ENCODE results near the gene MORN1. TPM values are rescaled to one million over a fixed set of nuclear protein-coding genes. Genes with fewer than 3 reads are reported as not detected.
"Not testable (repeated sequence)": the region's sequence is repeated elsewhere in the genome, so short reads cannot be mapped to it uniquely, and the experiment has no call there.

Gene MORN1
- total and polyA plus RNA-seq, 4 donors: 2.3 to 6.9 (median 3.6) TPM

- TF ChIP-seq, protein P1, sequence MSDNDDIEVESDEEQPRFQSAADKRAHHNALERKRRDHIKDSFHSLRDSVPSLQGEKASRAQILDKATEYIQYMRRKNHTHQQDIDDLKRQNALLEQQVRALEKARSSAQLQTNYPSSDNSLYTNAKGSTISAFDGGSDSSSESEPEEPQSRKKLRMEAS (IDR thresholded peaks at IDR 0.05): no peak
- TF ChIP-seq FOXA1 (IDR thresholded peaks at IDR 0.05) (no peak), GABPA (IDR thresholded peaks at IDR 0.05 in 1 of 2, conservative IDR thresholded peaks at IDR 0.05 in 1 of 2) (no peak), RAD21 (IDR thresholded peaks at IDR 0.05) (no peak), EGR1 (IDR thresholded peaks at IDR 0.05; ENCODE audit: low read depth in 2 of 2) (no peak), NR2F2 (IDR thresholded peaks at IDR 0.05) (no peak), HNF4G (IDR thresholded peaks at IDR 0.05) (no peak), JUND (IDR thresholded peaks at IDR 0.05) (no peak)
- TF ChIP-seq, protein P2, sequence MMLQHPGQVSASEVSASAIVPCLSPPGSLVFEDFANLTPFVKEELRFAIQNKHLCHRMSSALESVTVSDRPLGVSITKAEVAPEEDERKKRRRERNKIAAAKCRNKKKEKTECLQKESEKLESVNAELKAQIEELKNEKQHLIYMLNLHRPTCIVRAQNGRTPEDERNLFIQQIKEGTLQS (IDR thresholded peaks at IDR 0.05): no peak
- no peak overlapping the region for H3K4me3 ChIP-seq (ENCODE audit: low read depth in 1 of 3, low read length in 3 of 3)
- H3K4me1 ChIP-seq (ENCODE audit: control insufficient read depth in 4 of 4, insufficient read depth in 4 of 4, low read length in 3 of 4): peaks cover 15 to 65% (median 38%) of the 10 kb centered on the region in 4 donors
- DNase-seq (ENCODE audit: low spot score): no peak
- no peaks in the 10 kb centered on the region for H3K36me3 ChIP-seq (ENCODE audit: control insufficient read depth in 4 of 4, insufficient read depth in 3 of 4, low read depth in 1 of 4, low read length in 3 of 4)
- 93% methylated on average over 18 of the region's 18 CpGs for WGBS
- no peak overlapping the region for H3K9ac ChIP-seq (ENCODE audit: low read depth in 1 of 2, low read length in 2 of 2)
- no peak overlapping the region for H3K27ac ChIP-seq (ENCODE audit: low read depth in 1 of 2, low read length in 2 of 2)
- H3K9me3 ChIP-seq (ENCODE audit: control insufficient read depth in 4 of 4, low read length in 3 of 4): no peaks in the 10 kb centered on the region
- no peaks in the 10 kb centered on the region for H3K27me3 ChIP-seq (ENCODE audit: control insufficient read depth in 4 of 4, insufficient read depth in 4 of 4, low read length in 3 of 4)
Measured at GRCh38 chr1:2296614-2297013, 94.7 kb downstream of the MORN1 start.

DNA sequence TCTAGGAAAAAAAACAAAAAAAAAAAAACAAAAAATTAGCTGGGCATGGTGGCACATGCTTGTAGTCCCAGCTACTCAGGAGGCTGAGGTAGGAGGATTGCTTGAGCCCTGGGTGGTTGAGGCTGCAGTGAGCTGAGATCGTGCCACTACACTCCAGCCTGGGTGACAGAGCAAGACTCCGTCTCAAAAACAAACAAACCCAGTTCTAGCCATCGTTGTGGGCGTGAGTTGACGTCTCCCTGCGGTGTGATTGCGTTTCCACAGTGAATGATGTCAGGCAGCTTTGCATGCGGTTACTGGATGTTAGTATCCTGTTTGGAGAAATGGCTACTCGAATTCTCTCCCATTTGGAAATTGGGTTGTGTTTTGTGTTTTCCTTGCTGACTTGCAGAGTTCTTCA, 95.1 kb downstream of the MORN1 start:
- H3K4me1 ChIP-seq (ENCODE audit: control insufficient read depth in 4 of 4, insufficient read depth in 4 of 4, low read length in 3 of 4): peaks cover 15 to 64% (median 40%) of the 10 kb centered on the region in 4 donors
- not testable (repeated sequence) for H3K9ac ChIP-seq (ENCODE audit: low read depth in 1 of 2, low read length in 2 of 2); H3K36me3 ChIP-seq (ENCODE audit: control insufficient read depth in 4 of 4, insufficient read depth in 3 of 4, low read depth in 1 of 4, low read length in 3 of 4); H3K9me3 ChIP-seq (ENCODE audit: control insufficient read depth in 4 of 4, low read length in 3 of 4); H3K27me3 ChIP-seq (ENCODE audit: control insufficient read depth in 4 of 4, insufficient read depth in 4 of 4, low read length in 3 of 4); H3K27ac ChIP-seq (ENCODE audit: low read depth in 1 of 2, low read length in 2 of 2); DNase-seq (ENCODE audit: low spot score); H3K4me3 ChIP-seq (ENCODE audit: low read depth in 1 of 3, low read length in 3 of 3)
- 90% methylated on average over 9 of the region's 9 CpGs for WGBS

DNA sequence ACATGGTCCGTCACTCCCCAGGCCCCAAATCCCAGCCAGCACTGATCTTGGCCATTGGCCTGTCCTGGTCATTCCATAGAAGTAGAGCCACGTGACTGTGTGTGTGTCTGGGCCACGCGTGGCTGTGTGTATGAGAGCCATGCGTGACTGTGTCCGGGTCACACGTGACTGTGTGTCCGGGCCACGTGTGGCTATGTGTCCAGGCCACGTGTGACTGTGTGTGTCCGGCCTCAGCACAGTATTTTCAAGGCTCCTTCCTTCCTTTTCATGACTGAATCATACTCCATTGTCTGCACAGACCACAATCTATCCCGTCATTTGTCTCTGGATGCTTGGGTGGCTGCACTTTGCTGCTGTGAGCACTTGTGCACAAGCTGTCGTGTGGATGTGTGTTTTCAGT, 95.8 kb downstream of the MORN1 start:
- 95% methylated on average over 13 of the region's 13 CpGs for WGBS
- Histone ChIP-seq H3K4me3 (ENCODE audit: low read depth in 1 of 3, low read length in 3 of 3) (no peak overlapping the region), H3K36me3 (ENCODE audit: control insufficient read depth in 4 of 4, insufficient read depth in 3 of 4, low read depth in 1 of 4, low read length in 3 of 4) (no peaks in the 10 kb centered on the region), H3K27me3 (ENCODE audit: control insufficient read depth in 4 of 4, insufficient read depth in 4 of 4, low read length in 3 of 4) (no peaks in the 10 kb centered on the region), H3K27ac (ENCODE audit: low read depth in 1 of 2, low read length in 2 of 2) (no peak overlapping the region), H3K4me1 (ENCODE audit: control insufficient read depth in 4 of 4, insufficient read depth in 4 of 4, low read length in 3 of 4) (peaks cover 16 to 64% (median 43%) of the 10 kb centered on the region in 4 donors), H3K9ac (ENCODE audit: low read depth in 1 of 2, low read length in 2 of 2) (no peak overlapping the region), H3K9me3 (ENCODE audit: control insufficient read depth in 4 of 4, low read length in 3 of 4) (no peaks in the 10 kb centered on the region)
- DNase-seq (ENCODE audit: low spot score): no peak
- TF ChIP-seq, protein P1 (IDR thresholded peaks at IDR 0.05): no peak
- TF ChIP-seq FOXA1 (IDR thresholded peaks at IDR 0.05) (no peak), RAD21 (IDR thresholded peaks at IDR 0.05) (no peak), GABPA (IDR thresholded peaks at IDR 0.05 in 1 of 2, conservative IDR thresholded peaks at IDR 0.05 in 1 of 2) (no peak), FOXA2 (IDR thresholded peaks at IDR 0.05) (no peak), EGR1 (IDR thresholded peaks at IDR 0.05; ENCODE audit: low read depth in 2 of 2) (no peak), CTCF (IDR thresholded peaks at IDR 0.05; ENCODE audit: low read depth, low read length, missing input control) (no peak), NR2F2 (IDR thresholded peaks at IDR 0.05) (no peak), YY1 (IDR thresholded peaks at IDR 0.05) (no peak), SP1 (IDR thresholded peaks at IDR 0.05) (no peak), ZBTB33 (IDR thresholded peaks at IDR 0.05) (no peak), RXRA (IDR thresholded peaks at IDR 0.05) (no peak), TAF1 (conservative IDR thresholded peaks at IDR 0.05) (no peak), HNF4A (conservative IDR thresholded peaks at IDR 0.05) (no peak), HNF4G (IDR thresholded peaks at IDR 0.05) (no peak), JUND (IDR thresholded peaks at IDR 0.05) (no peak)
- TF ChIP-seq, protein P2 (IDR thresholded peaks at IDR 0.05): no peak
- TF ChIP-seq, protein P3, sequence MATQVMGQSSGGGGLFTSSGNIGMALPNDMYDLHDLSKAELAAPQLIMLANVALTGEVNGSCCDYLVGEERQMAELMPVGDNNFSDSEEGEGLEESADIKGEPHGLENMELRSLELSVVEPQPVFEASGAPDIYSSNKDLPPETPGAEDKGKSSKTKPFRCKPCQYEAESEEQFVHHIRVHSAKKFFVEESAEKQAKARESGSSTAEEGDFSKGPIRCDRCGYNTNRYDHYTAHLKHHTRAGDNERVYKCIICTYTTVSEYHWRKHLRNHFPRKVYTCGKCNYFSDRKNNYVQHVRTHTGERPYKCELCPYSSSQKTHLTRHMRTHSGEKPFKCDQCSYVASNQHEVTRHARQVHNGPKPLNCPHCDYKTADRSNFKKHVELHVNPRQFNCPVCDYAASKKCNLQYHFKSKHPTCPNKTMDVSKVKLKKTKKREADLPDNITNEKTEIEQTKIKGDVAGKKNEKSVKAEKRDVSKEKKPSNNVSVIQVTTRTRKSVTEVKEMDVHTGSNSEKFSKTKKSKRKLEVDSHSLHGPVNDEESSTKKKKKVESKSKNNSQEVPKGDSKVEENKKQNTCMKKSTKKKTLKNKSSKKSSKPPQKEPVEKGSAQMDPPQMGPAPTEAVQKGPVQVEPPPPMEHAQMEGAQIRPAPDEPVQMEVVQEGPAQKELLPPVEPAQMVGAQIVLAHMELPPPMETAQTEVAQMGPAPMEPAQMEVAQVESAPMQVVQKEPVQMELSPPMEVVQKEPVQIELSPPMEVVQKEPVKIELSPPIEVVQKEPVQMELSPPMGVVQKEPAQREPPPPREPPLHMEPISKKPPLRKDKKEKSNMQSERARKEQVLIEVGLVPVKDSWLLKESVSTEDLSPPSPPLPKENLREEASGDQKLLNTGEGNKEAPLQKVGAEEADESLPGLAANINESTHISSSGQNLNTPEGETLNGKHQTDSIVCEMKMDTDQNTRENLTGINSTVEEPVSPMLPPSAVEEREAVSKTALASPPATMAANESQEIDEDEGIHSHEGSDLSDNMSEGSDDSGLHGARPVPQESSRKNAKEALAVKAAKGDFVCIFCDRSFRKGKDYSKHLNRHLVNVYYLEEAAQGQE (IDR thresholded peaks at IDR 0.05): no peak

Measured in liver (tissue), 9 donors.